ENCODE results near the gene NALCN. TPM values are rescaled to one million over a fixed set of nuclear protein-coding genes. Genes with fewer than 3 reads are reported as not detected.

NALCN gene
- total RNA-seq, 1 experiment from 2014 or later = 0.52 TPM

DNA sequence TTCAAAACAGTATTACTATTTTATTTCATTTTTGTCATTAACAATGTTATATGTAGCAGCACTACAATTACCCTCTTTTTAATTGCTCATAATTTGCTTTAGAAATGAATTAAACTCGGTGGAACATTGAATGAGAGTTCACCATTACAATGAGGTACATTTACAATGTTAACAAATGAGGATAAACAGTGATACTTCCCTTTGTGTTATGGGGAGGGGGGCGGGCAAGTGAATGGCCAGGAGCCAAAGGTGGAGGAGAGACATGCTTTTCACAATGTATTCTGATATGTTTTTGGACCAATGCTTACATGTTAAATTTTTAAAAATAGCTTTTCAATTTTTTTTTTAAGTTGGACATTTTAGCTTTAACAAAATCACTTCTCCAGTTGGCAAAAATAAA lies 34.2 kb downstream of the NALCN start:
- ChIA-PET CTCF (no interaction called here), POLR2A (ENCODE audit: low non-redundant PET) (no interaction called here)
- H3K9me3 ChIP-seq (ENCODE audit: low read depth, low read length, poor library complexity, severe bottlenecking) = no peaks in the 10 kb centered on the region
- TF ChIP-seq CTCF (conservative IDR thresholded peaks at IDR 0.05; ENCODE audit: low read depth, low read length) = no peak
- no peak for TF ChIP-seq EZH2 (IDR thresholded peaks at IDR 0.05; ENCODE audit: borderline replicate concordance, low read depth, low read length, poor library complexity, severe bottlenecking)
- intact Hi-C loops (cut with micrococcal nuclease; ENCODE audit: unreplicated experiment) = no loop called here
- no peaks in the 10 kb centered on the region for H3K36me3 ChIP-seq (ENCODE audit: insufficient read depth, low read length, poor library complexity, severe bottlenecking)
- no TSS peak for BruUV-seq (replicated peaks)
- H3K4me1 ChIP-seq (ENCODE audit: insufficient read depth, low read length, poor library complexity, severe bottlenecking) = peaks cover 27% of the 10 kb centered on the region
- no peak overlapping the region for H3K27ac ChIP-seq (ENCODE audit: low read depth, low read length, poor library complexity, severe bottlenecking)
- no peak overlapping the region for H3K4me3 ChIP-seq (ENCODE audit: low read depth, low read length, poor library complexity, severe bottlenecking)
- DNase-seq (ENCODE audit: low spot score) = no peak
- no peaks in the 10 kb centered on the region for H3K27me3 ChIP-seq (replicated peaks; ENCODE audit: insufficient read depth, low read depth, low read length, poor library complexity)

GRCh38 chr13:101360525-101360924 lies 55.8 kb downstream of the NALCN start:
- intact Hi-C loops (cut with micrococcal nuclease; ENCODE audit: unreplicated experiment) = no loop called here
- Histone ChIP-seq H3K27me3 (replicated peaks; ENCODE audit: insufficient read depth, low read depth, low read length, poor library complexity) (no peaks in the 10 kb centered on the region), H3K4me3 (ENCODE audit: low read depth, low read length, poor library complexity, severe bottlenecking) (no peak overlapping the region), H3K9me3 (ENCODE audit: low read depth, low read length, poor library complexity, severe bottlenecking) (no peaks in the 10 kb centered on the region), H3K4me1 (ENCODE audit: insufficient read depth, low read length, poor library complexity, severe bottlenecking) (no peaks in the 10 kb centered on the region), H3K36me3 (ENCODE audit: insufficient read depth, low read length, poor library complexity, severe bottlenecking) (no peaks in the 10 kb centered on the region), H3K27ac (ENCODE audit: low read depth, low read length, poor library complexity, severe bottlenecking) (no peak overlapping the region)
- TF ChIP-seq EZH2 (IDR thresholded peaks at IDR 0.05; ENCODE audit: borderline replicate concordance, low read depth, low read length, poor library complexity, severe bottlenecking) (no peak), CTCF (conservative IDR thresholded peaks at IDR 0.05; ENCODE audit: low read depth, low read length) (no peak)
- no TSS peak for BruUV-seq (replicated peaks)
- POLR2A ChIA-PET (ENCODE audit: low non-redundant PET) = no interaction called here
- no peak for DNase-seq (ENCODE audit: low spot score)
- CTCF ChIA-PET = no interaction called here

GRCh38 chr13:101354895-101355294 lies 61.4 kb downstream of the NALCN start:
- no TSS peak for BruUV-seq (replicated peaks)

More at GRCh38 chr13:101354895-101355294, 61.4 kb downstream of the NALCN start:
- H3K27ac ChIP-seq (ENCODE audit: low read depth, low read length, poor library complexity, severe bottlenecking) = no peak overlapping the region
- TF ChIP-seq CTCF (conservative IDR thresholded peaks at IDR 0.05; ENCODE audit: low read depth, low read length) = no peak
- no peak for TF ChIP-seq EZH2 (IDR thresholded peaks at IDR 0.05; ENCODE audit: borderline replicate concordance, low read depth, low read length, poor library complexity, severe bottlenecking)
- no peaks in the 10 kb centered on the region for H3K4me1 ChIP-seq (ENCODE audit: insufficient read depth, low read length, poor library complexity, severe bottlenecking)
- intact Hi-C loops (cut with micrococcal nuclease; ENCODE audit: unreplicated experiment) = no loop called here
- DNase-seq (ENCODE audit: low spot score) = no peak
- POLR2A ChIA-PET (ENCODE audit: low non-redundant PET) = no interaction called here
- H3K27me3 ChIP-seq (replicated peaks; ENCODE audit: insufficient read depth, low read depth, low read length, poor library complexity) = no peaks in the 10 kb centered on the region
- H3K36me3 ChIP-seq (ENCODE audit: insufficient read depth, low read length, poor library complexity, severe bottlenecking) = no peaks in the 10 kb centered on the region
- no peak overlapping the region for H3K4me3 ChIP-seq (ENCODE audit: low read depth, low read length, poor library complexity, severe bottlenecking)
- no peaks in the 10 kb centered on the region for H3K9me3 ChIP-seq (ENCODE audit: low read depth, low read length, poor library complexity, severe bottlenecking)
- CTCF ChIA-PET = no interaction called here
